ENCODE data around the gene PLA2G5.
A peak's percentile ranks its signal among the peaks of the same experiment; 100 is the strongest.
"Not testable (repeated sequence)": the region's sequence is repeated elsewhere in the genome, so short reads cannot be mapped to it uniquely, and the experiment has no call there.

The PLA2G5 gene

DNA sequence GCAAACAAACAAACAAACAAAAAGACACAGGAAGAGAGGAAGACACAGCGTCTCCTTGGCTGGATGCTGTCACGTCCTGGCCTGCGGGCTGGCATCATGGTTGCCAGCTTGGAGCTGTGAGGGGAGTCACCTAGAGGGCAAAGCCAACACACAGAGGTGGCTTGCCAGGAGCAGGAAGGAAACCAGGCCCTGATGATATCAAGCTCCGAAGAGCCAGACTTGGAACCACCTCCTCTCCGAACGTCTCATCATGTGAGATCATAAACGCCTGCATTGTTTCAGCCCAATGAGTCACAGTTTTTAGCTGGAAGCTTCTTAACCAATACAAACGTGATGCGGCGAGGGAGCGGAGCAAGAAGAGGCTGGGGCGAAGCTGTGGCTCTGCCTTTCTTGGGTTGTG lies 40.7 kb downstream of the PLA2G5 start:
- DNase-seq (ENCODE audit: low read depth): no peak
- no peak overlapping the region for H3K4me3 ChIP-seq (ENCODE audit: low read depth, low read length)

GRCh38 chr1:20111452-20111851 lies 41.5 kb downstream of the PLA2G5 start:
- no peak for DNase-seq (ENCODE audit: low read depth)
- H3K4me3 ChIP-seq (ENCODE audit: low read depth, low read length): no peak overlapping the region

DNA sequence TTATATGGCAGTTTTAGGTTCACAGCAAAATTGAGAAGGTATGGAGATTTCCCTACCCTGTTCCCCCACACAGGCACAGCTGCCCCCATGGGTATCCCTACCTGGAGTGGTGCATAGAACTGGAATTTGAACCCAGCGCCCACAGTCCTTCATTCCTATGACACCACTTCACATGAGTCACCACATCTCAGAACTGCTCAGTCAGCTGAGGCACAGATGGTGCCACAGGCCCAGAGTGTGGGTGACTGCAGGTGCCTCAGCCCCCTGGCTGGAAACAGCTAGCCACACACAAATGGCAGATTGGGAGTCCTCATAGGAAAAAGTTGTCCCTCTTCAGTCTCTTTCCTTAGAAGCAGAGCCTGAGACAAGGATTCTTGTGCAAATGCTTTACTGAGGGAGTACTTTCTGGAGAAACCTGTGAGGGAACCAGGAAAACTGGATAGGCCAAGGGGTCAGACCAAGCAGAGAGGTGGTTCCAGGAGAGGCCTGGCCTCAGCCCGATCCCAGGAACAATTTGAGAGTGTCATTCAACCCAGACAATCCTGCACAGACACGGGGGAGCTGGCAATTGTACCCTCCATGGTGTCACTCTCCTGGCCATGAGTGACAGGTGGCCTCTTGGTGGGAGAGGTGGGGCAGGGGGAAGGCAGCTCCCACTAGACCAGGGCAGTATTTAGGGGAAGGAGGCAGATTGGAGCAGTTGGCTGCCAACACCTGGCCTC lies 42.4 kb downstream of the PLA2G5 start:
- no peak overlapping the region for H3K4me3 ChIP-seq (ENCODE audit: low read depth, low read length)
- DNase-seq (ENCODE audit: low read depth): no peak

DNA sequence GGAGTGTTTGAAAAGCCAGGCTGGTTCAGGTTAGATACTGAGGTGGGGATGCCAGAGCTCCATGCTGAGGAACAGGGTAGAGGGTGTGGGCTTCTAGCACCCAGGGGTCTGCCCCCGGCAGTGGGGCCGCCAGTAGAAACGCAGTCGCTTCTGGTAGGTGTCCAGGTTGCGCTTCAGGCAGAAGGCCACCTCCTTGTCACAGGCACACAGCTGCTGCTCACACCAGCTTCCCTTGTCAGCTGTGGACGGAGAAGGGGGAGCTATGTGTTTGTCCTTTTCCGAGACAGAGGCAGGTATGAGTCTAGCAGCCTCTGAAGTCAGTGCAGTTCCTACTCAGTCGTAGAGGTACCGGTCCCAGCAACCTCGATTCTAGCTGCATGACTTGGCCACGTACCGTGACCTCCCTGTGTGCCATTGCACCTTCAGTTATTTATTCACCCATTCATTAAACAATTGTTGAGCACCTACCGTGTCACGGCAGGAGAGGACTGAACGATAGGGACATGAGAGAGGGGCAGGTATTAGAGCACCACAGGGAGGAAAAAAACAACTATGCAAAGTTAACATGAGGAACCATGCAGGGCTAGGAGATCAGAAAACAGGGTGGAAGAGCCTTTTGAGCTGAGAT lies 44.1 kb downstream of the PLA2G5 start:
- DNase-seq (ENCODE audit: low read depth): no peak

GRCh38 chr1:20115479-20115878 lies 45.5 kb downstream of the PLA2G5 start:
- DNase-seq (ENCODE audit: low read depth): no peak
- no peak overlapping the region for H3K4me3 ChIP-seq (ENCODE audit: low read depth, low read length)

More for the DNA sequence above, 44.1 kb downstream of the PLA2G5 start:
- no peak overlapping the region for H3K4me3 ChIP-seq (ENCODE audit: low read depth, low read length)

DNA sequence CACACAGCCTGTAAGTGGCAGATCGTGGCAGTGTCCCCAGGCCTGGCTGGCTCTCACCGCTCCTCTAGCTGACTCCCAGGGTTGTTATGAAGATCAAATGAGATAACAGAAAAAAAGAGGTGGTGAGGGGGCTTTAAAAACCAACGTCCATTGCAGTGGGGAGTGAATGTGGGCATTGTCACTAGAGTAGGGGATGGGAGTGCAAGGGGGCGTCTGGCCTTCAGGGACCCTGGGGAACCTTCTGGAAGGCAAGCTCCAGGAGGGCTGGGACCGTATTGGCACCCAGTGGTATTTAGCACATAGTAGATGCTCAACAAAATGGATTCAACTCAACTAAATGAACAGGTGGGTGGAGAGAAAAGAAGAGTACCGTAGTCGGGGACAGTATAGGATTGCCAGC lies 45.9 kb downstream of the PLA2G5 start:
- no peak for DNase-seq (ENCODE audit: low read depth)
- H3K4me3 ChIP-seq (ENCODE audit: low read depth, low read length): no peak overlapping the region

DNA sequence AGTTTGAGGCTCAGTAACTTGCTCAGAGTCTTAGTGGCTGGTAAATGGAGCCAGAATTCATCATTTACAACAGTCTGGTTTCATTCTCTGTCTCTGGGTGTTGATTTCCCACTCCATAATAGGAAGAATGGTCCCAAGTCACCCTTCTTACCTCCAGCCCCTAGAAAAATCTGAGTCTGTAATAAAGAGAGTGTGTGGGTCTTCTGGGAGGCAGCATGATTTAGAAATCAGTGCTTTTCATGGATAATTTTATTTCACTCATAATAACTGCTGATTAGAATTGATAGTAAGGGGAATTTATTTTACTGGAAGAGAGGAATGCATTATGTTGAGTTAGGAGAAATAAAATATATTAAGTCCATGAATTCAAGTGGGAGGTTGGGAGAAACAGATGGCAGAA lies 47.2 kb downstream of the PLA2G5 start:
- no peak overlapping the region for H3K4me3 ChIP-seq (ENCODE audit: low read depth, low read length)
- no peak for DNase-seq (ENCODE audit: low read depth)

DNA sequence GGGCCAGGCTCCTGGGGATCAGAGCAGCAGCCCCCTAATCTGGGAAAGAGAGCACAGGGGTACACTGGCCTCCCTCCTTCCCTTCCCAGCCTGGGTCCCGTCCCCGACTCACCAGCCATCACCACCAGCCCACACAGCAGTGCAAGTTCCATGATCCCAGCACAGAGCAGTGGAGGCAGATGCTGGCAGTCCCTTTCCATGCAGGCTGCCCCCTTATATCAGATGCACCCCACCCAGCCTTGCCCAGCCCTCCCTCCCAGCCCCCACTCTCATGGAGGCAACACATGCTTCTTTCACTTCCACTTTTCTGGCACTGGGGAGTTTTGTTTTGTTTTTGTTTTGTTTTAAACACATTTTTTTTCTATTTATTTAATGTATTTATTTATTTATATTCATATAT lies 49.4 kb downstream of the PLA2G5 start, which contains the start of gene PLA2G2D:
Gene PLA2G2D (minus strand): TSS at position 190 of the 400 bp plus-strand sequence. CDS start 38 bp downstream, at position 152.
- no peak for DNase-seq (ENCODE audit: low read depth)

DNA sequence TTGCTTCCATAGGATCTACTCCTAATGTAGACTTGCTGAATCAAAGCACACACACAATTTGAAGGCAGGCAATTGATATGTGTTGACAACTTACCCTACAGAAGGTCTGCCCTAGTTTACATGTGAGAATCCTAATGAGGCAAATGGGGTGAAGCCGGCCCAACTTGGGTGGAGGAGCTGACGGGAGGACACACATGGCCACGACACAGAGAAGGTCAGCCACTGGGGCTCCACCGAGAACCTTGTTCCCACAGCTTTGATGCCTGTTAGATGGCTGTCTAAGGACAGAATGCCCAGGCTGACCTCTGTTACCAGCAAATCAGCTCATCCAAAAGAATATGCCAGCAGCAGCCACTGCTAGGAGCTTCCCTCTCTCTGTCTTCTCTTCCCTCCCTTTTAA lies 50.8 kb downstream of the PLA2G5 start:
- H3K4me3 ChIP-seq (ENCODE audit: low read depth, low read length): no peak overlapping the region
- DNase-seq (ENCODE audit: low read depth): no peak

More for the DNA sequence above, 49.4 kb downstream of the PLA2G5 start, which contains the start of gene PLA2G2D:
- no peak within 1 kb of the TSS for H3K4me3 ChIP-seq (ENCODE audit: low read depth, low read length)

- H3K4me3 ChIP-seq (ENCODE audit: low read depth, low read length): no peak overlapping the region
- DNase-seq (ENCODE audit: low read depth): no peak
Observed at GRCh38 chr1:20123722-20124455, 53.9 kb downstream of the PLA2G5 start.

- DNase-seq (ENCODE audit: low read depth): peak; percentile 14
Observed at GRCh38 chr1:20124456-20125057, 54.6 kb downstream of the PLA2G5 start.

DNA sequence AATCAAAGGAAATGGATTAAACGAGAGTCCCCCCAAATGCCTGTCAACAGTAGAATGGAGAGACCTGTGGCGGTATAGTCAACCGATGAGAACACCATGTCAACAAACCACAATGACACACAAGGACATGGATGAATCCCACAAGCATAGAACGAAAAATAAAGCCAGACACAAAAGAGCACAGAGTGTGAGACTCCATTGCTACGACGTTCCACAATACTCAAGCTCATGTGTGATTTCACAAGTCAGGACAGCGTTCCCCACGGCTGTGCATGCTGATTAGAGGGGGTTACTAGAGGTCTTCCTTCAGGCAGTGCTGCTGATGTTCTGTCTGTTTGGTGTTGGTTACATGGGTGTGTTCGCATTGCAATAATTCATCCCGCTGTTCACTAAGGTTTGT lies 55.1 kb downstream of the PLA2G5 start:
- no peak overlapping the region for H3K4me3 ChIP-seq (ENCODE audit: low read depth, low read length)
- DNase-seq (ENCODE audit: low read depth): no peak

More at GRCh38 chr1:20124456-20125057, 54.6 kb downstream of the PLA2G5 start:
- H3K4me3 ChIP-seq (ENCODE audit: low read depth, low read length): no peak overlapping the region

GRCh38 chr1:20126041-20126805 lies 56.2 kb downstream of the PLA2G5 start:
- no peak for DNase-seq (ENCODE audit: low read depth)
- H3K4me3 ChIP-seq (ENCODE audit: low read depth, low read length): no peak overlapping the region

DNA sequence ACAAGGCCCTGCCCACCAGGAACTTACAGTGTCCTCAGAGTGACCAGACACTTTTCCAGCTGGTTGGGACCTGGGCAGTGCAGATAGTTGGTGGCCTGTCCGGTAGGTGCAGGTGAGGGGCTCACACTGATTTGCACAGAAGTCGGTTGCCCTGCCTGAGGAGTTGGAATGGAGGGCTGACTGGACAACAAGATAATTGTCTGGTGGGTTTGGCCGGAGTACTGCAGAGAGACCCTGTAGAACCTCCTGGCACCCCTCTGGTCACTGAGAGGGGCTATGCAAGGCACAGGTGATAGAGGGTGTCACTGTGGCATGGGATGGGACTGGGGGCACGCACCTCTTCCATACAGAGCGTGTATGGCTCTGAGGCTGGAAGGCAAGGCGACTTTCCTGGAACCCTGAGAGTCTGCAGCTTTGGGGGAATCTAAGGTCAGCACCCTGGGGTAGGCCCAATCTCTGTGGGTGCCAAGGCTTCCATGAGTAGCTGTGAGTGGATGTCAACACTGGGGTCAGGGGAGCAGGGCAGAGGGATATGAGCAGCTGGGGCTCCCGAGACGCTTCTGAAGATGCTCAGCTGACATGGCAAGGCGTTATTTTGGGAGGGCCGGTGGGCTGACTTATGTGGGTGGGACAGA lies 56.9 kb downstream of the PLA2G5 start:
- no peak for DNase-seq (ENCODE audit: low read depth)
- H3K4me3 ChIP-seq (ENCODE audit: low read depth, low read length): no peak overlapping the region

DNA sequence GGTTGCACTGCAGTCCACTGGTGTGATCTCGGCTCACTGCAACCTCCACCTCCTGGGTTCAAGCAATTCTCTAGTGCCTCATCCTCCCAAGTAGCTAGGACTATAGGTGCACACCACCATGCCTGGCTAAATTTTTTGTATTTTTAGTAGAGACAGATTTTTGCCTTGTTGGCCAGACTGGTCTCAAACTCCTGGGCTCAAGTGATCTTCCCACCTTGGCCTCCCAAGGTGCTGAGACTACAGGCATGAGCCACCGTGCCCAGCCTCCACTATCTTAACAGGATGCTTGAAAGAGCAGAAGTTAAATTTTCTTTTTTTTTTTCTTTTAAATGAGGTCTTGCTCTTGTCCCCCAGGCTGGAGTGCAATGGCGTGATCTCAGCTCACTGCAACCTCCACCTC lies 60.5 kb downstream of the PLA2G5 start:
- H3K4me3 ChIP-seq (ENCODE audit: low read depth, low read length); DNase-seq (ENCODE audit: low read depth): not testable (repeated sequence)

DNA sequence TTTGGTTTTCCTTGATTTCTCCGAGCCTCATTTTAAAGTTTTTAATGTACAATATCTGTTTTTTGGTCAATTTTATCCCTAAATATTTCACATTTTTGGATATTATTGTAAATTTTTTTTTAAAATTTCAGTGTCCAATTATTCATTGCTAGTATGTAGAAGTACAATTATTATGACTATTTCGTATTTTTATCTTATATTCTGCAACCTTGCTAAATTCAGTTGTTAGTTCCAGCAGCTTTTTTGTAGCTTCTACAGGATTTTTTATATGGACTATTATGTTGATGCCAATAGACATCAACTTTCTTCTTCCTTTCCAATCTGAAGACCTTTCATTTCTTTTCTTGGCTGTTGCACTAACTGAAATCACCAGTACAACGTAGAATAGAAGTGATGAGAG lies 65.0 kb downstream of the PLA2G5 start:
- DNase-seq (ENCODE audit: low read depth): no peak
- no peak overlapping the region for H3K4me3 ChIP-seq (ENCODE audit: low read depth, low read length)

DNA sequence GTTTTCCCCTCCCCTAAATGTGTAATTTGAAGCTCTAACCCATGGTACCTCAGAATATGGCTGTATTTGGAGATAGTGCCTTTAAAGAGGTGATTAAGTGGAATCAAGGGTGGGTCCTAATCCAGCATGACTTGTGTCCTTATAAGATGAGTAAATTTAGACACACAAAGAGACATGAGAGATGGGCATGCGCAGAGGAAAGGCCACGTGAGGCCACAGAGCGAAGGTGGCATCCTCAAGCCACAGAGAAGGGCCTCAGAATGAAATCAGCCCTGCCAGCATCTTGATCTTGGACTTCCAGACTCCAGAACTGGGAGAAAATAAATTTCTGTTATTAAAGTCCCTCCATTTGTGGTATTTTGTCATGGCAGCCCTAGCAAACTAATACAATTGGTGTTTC lies 66.3 kb downstream of the PLA2G5 start:
- DNase-seq (ENCODE audit: low read depth): no peak

DNA sequence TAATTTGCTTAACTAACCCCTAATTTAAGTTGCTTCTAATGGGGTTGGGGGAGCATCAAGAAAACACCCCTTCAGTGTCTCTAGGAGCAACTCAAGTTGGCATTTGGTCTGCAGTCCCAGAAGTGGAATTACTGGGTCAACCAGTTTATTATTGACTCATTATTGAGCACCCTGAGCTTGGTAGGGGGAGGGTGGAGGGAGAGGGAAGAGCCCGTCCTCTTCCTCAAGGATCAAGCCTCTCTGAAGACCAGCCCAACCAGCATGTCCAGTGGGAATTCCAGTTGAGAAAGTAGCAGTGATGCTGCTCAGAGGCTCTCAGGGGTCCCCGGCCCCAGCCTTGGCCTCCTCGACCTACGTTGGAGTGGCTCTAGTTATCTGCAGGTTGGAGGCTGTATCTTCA lies 67.1 kb downstream of the PLA2G5 start:
- no peak for DNase-seq (ENCODE audit: low read depth)

More for the DNA sequence above, 66.3 kb downstream of the PLA2G5 start:
- no peak overlapping the region for H3K4me3 ChIP-seq (ENCODE audit: low read depth, low read length)

DNA sequence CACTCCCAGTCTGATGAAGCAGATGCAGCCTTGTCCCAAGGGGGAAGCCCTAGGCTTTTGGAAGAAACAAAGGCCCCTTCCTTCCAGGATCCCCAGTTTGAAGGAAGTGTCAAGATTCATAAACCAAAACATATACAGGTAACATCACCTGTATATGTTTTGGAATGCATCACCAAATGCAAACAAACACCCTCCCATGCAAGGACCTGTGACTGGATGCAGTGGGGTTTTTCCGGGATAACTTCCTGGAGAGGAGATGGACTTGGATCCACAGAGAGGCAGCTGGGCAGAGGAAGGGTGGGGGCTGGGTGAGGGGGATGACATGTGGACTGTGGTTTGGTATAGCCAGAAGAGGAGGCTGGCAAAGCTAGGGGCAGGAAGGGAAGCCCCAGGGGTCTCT lies 67.6 kb downstream of the PLA2G5 start:
- H3K4me3 ChIP-seq (ENCODE audit: low read depth, low read length): no peak overlapping the region
- no peak for DNase-seq (ENCODE audit: low read depth)

More for the DNA sequence above, 67.1 kb downstream of the PLA2G5 start:
- no peak overlapping the region for H3K4me3 ChIP-seq (ENCODE audit: low read depth, low read length)

Measured in skeletal muscle cell (primary cell).